ENCODE data around the gene EML5. TPM values are rescaled to one million over a fixed set of nuclear protein-coding genes. Genes with fewer than 3 reads are reported as not detected.

Gene EML5
- total and polyA plus RNA-seq, 12 donors, result 1.8 to 17.3 (median 6.3) TPM

GRCh38 chr14:88818018-88818417 lies 25.3 kb upstream of the EML5 start:
- Histone ChIP-seq H3K27ac (no peak overlapping the region), H3K36me3 (replicated peaks in 1 of 2) (no peaks in the 10 kb centered on the region), H3K9me3 (replicated peaks in 1 of 3) (no peaks in the 10 kb centered on the region), H3K4me3 (no peak overlapping the region), H3K27me3 (no peaks in the 10 kb centered on the region), H3K4me1 (replicated peaks in 1 of 2) (peaks cover 4 to 20% of the 10 kb centered on the region in 2 donors)
- DNase-seq, result no peak
- TF ChIP-seq POLR2A (IDR thresholded peaks at IDR 0.05) (no peak), CTCF (IDR thresholded peaks at IDR 0.05) (no peak)
- intact Hi-C loops (cut with DNase I), result no loop called here
- 78 to 100% (median 95%) methylated on average over 1 of the region's 1 CpG for WGBS, 4 donors

DNA sequence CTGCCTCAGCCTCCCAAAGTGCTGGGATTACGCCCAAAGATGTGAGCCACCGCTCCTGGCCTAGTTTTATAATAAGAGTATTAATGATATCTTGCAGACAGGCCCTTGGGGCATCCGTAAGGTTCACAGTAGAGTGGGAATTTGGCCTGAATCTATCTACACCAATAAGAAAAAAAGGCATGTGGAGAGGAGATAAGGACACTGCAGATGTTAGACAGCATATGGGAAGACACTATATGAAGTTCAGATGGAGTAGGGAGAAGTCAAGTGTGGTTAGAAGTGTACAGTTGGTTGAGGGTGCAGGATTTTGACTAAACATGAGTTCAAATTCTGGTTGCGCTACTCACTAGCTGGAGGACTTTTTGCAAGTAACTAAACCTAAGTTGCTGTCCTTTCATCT lies 23.2 kb upstream of the EML5 start:
- Histone ChIP-seq H3K27ac (no peak overlapping the region), H3K27me3 (no peaks in the 10 kb centered on the region), H3K4me1 (replicated peaks in 1 of 2) (peaks cover 4 to 16% of the 10 kb centered on the region in 2 donors), H3K36me3 (replicated peaks in 1 of 2) (no peaks in the 10 kb centered on the region), H3K9me3 (replicated peaks in 1 of 3) (no peaks in the 10 kb centered on the region), H3K4me3 (no peak overlapping the region)
- WGBS, 4 donors, result 91 to 97% (median 93%) methylated on average over 4 of the region's 4 CpGs
- no peak for DNase-seq
- TF ChIP-seq POLR2A (IDR thresholded peaks at IDR 0.05) (no peak), CTCF (IDR thresholded peaks at IDR 0.05) (no peak)
- intact Hi-C loops (cut with DNase I), result no loop called here

DNA sequence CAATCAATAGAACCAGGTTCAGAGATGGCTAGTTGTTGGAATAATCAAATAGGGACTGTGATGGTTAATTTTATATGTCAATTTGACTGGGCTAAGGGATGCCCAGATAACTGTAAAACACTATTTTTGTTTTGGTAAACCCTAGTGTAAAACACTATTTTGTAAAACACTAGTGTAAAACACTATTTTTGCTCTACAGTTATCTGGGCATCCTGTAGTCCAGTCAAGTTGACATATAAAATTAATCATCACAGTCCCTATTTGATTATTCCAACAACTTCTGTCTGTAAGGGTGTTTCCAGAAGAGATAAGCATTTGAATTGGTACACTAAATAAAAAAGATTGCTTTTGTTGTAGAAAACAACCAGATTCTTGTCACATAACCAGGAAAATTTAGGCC lies 15.6 kb upstream of the EML5 start:
- Histone ChIP-seq H3K27me3 (no peaks in the 10 kb centered on the region), H3K9me3 (replicated peaks in 1 of 3) (no peaks in the 10 kb centered on the region), H3K27ac (no peak overlapping the region), H3K4me3 (no peak overlapping the region), H3K4me1 (replicated peaks in 1 of 2) (no peaks in the 10 kb centered on the region), H3K36me3 (replicated peaks in 1 of 2) (no peaks in the 10 kb centered on the region)
- no peak for TF ChIP-seq CTCF (IDR thresholded peaks at IDR 0.05)
- intact Hi-C loops (cut with DNase I), result no loop called here
- DNase-seq, result no peak

GRCh38 chr14:88804477-88804876 lies 11.7 kb upstream of the EML5 start:
- H3K36me3 ChIP-seq (replicated peaks in 1 of 2), result no peaks in the 10 kb centered on the region
- H3K4me3 ChIP-seq, result no peak overlapping the region
- no peak overlapping the region for H3K27ac ChIP-seq
- H3K4me1 ChIP-seq (replicated peaks in 1 of 2), result no peaks in the 10 kb centered on the region
- TF ChIP-seq CTCF (IDR thresholded peaks at IDR 0.05), result no peak
- TF ChIP-seq POLR2A (IDR thresholded peaks at IDR 0.05), result no peak
- no peaks in the 10 kb centered on the region for H3K27me3 ChIP-seq
- WGBS, 4 donors, result 0 to 73% (median 40%) methylated on average over 1 of the region's 1 CpG
- H3K9me3 ChIP-seq (replicated peaks in 1 of 3), result no peaks in the 10 kb centered on the region
- DNase-seq, result no peak
- intact Hi-C loops (cut with DNase I), result no loop called here
